Measurements from ENCODE around the gene PDGFRB. TPM values are rescaled to one million over a fixed set of nuclear protein-coding genes. Genes with fewer than 3 reads are reported as not detected.
"Not testable (repeated sequence)": the region's sequence is repeated elsewhere in the genome, so short reads cannot be mapped to it uniquely, and the experiment has no call there.

PDGFRB gene
- total RNA-seq, 1 donor = 531 TPM

GRCh38 chr5:150097152-150097551, 58.5 kb downstream of the PDGFRB start:
- Histone ChIP-seq H3K79me2 (ENCODE audit: insufficient read depth, low read length) (no peaks in the 10 kb centered on the region), H3K4me2 (ENCODE audit: insufficient read depth, low read length) (no peak overlapping the region), H3K4me3 (ENCODE audit: insufficient read depth, low read length) (no peak overlapping the region), H2AFZ (ENCODE audit: low read length) (no peak overlapping the region), H3K36me3 (ENCODE audit: insufficient read depth, low read length) (no peaks in the 10 kb centered on the region), H3K9me3 (ENCODE audit: low read depth, low read length) (no peaks in the 10 kb centered on the region), H3K27me3 (ENCODE audit: insufficient read depth, low read length) (no peaks in the 10 kb centered on the region), H3K4me1 (ENCODE audit: insufficient read depth, low read length) (no peaks in the 10 kb centered on the region), H4K20me1 (ENCODE audit: insufficient read depth, low read length) (no peaks in the 10 kb centered on the region), H3K27ac (ENCODE audit: low read depth, low read length) (no peak overlapping the region)
- DNase-seq (ENCODE audit: insufficient read length, low spot score, missing footprints) = no peak
- TF ChIP-seq, protein P1, sequence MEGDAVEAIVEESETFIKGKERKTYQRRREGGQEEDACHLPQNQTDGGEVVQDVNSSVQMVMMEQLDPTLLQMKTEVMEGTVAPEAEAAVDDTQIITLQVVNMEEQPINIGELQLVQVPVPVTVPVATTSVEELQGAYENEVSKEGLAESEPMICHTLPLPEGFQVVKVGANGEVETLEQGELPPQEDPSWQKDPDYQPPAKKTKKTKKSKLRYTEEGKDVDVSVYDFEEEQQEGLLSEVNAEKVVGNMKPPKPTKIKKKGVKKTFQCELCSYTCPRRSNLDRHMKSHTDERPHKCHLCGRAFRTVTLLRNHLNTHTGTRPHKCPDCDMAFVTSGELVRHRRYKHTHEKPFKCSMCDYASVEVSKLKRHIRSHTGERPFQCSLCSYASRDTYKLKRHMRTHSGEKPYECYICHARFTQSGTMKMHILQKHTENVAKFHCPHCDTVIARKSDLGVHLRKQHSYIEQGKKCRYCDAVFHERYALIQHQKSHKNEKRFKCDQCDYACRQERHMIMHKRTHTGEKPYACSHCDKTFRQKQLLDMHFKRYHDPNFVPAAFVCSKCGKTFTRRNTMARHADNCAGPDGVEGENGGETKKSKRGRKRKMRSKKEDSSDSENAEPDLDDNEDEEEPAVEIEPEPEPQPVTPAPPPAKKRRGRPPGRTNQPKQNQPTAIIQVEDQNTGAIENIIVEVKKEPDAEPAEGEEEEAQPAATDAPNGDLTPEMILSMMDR (IDR thresholded peaks at IDR 0.05; ENCODE audit: extremely low read depth, low read depth, low read length) = no peak

DNA sequence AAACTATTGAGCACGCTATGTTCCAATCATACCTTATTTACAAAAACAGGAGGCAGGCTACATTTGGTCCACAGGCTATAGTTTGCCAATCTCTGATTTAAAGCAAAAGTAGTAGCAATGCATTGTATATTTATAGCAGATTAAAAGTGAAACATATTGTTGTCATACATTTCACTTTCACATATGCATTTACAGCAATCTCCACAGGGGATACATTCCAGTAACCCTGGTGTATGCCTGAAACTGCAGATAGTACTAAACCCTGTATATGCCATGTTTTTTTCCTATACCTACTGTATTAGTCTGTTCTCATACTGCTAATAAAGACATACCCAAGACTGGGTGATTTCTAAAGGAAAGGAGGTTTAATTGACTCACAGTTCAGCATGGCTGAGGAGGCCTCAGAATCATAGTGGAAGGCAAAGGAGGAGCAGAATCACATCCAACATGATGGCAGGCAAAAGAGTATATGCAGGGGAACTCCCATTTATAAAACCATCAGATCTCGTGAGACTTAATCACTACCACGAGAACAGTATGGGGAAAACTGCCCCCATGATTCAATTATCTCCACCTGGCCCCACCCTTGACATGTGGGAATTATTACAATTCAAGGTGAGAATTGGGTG, 63.4 kb downstream of the PDGFRB start:
- Histone ChIP-seq H3K27me3 (ENCODE audit: insufficient read depth, low read length) (no peaks in the 10 kb centered on the region), H3K4me3 (ENCODE audit: insufficient read depth, low read length) (no peak overlapping the region), H3K27ac (ENCODE audit: low read depth, low read length) (no peak overlapping the region), H3K9me3 (ENCODE audit: low read depth, low read length) (no peaks in the 10 kb centered on the region), H3K79me2 (ENCODE audit: insufficient read depth, low read length) (no peaks in the 10 kb centered on the region), H3K36me3 (ENCODE audit: insufficient read depth, low read length) (no peaks in the 10 kb centered on the region), H4K20me1 (ENCODE audit: insufficient read depth, low read length) (no peaks in the 10 kb centered on the region), H2AFZ (ENCODE audit: low read length) (no peak overlapping the region), H3K4me2 (ENCODE audit: insufficient read depth, low read length) (no peak overlapping the region), H3K4me1 (ENCODE audit: insufficient read depth, low read length) (no peaks in the 10 kb centered on the region)
- TF ChIP-seq, protein P1 (IDR thresholded peaks at IDR 0.05; ENCODE audit: extremely low read depth, low read depth, low read length) = no peak
- no peak for DNase-seq (ENCODE audit: insufficient read length, low spot score, missing footprints)

DNA sequence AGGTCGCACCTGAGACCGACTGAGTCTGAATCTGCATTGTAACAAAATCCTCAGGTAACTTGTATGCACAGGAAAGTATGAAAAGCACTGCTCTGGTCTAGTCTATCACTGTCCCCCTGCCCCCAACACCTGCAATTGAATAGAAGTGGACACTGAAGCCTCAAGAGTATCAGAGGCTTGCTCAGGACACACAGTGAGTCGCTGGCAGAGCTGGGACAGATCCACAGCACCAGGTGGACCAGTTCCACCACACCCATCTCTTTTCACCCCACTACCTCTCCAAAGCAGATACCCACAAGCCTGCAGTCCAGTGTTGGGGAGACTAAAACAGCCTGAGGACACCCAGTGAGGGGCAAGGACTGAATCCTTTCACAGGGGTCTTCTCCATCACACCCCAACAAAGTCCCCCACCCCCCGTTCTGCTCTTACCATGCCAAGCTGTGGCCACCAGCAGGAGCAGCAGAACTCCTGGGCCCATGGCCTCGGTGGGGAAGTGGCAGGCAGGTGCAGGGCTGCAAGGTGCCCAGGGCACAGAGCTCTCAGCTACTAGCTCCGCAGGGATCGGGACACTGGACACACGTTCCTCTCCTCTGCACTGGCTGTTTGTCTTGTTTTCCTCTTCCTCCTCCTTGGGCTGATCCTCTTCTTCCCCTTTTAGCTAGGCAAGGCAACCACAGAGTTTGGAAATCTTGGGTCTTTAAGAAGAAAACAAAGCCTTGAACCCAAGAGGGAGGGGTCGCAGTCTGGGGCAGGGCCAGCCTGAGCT, 69.5 kb downstream of the PDGFRB start, which contains the start of gene CSF1R:
CSF1R (minus strand) TSS at position 605 of the 766 bp plus-strand sequence; CDS start at position 478, 127 bp downstream.
- Histone ChIP-seq H3K9me3 (ENCODE audit: low read depth, low read length) (no peaks in the 10 kb centered on the region), H3K79me2 (ENCODE audit: insufficient read depth, low read length) (no peaks in the 10 kb centered on the region), H3K4me3 (ENCODE audit: insufficient read depth, low read length) (no peak within 1 kb of the TSS), H2AFZ (ENCODE audit: low read length) (no peak within 1 kb of the TSS), H3K36me3 (ENCODE audit: insufficient read depth, low read length) (no peaks in the 10 kb centered on the region), H3K4me1 (ENCODE audit: insufficient read depth, low read length) (peaks cover 8% of the 10 kb centered on the region), H3K27me3 (ENCODE audit: insufficient read depth, low read length) (no peaks in the 10 kb centered on the region), H4K20me1 (ENCODE audit: insufficient read depth, low read length) (no peaks in the 10 kb centered on the region), H3K4me2 (ENCODE audit: insufficient read depth, low read length) (no peak within 1 kb of the TSS), H3K27ac (ENCODE audit: low read depth, low read length) (no peak within 1 kb of the TSS)
- no peak for DNase-seq (ENCODE audit: insufficient read length, low spot score, missing footprints)
- TF ChIP-seq, protein P1 (IDR thresholded peaks at IDR 0.05; ENCODE audit: extremely low read depth, low read depth, low read length) = no peak

- TF ChIP-seq, protein P1 (IDR thresholded peaks at IDR 0.05; ENCODE audit: extremely low read depth, low read depth, low read length) = no peak
- Histone ChIP-seq H3K27me3 (ENCODE audit: insufficient read depth, low read length) (no peaks in the 10 kb centered on the region), H3K36me3 (ENCODE audit: insufficient read depth, low read length) (no peaks in the 10 kb centered on the region), H2AFZ (ENCODE audit: low read length) (no peak overlapping the region), H3K4me2 (ENCODE audit: insufficient read depth, low read length) (no peak overlapping the region), H3K79me2 (ENCODE audit: insufficient read depth, low read length) (no peaks in the 10 kb centered on the region), H3K4me3 (ENCODE audit: insufficient read depth, low read length) (no peak overlapping the region), H3K27ac (ENCODE audit: low read depth, low read length) (no peak overlapping the region), H3K9me3 (ENCODE audit: low read depth, low read length) (no peaks in the 10 kb centered on the region), H3K4me1 (ENCODE audit: insufficient read depth, low read length) (peaks cover 8% of the 10 kb centered on the region), H4K20me1 (ENCODE audit: insufficient read depth, low read length) (no peaks in the 10 kb centered on the region)
- DNase-seq (ENCODE audit: insufficient read length, low spot score, missing footprints) = no peak
Observed at GRCh38 chr5:150085191-150085912, 70.3 kb downstream of the PDGFRB start.

GRCh38 chr5:150084754-150085153, 70.9 kb downstream of the PDGFRB start:
- not testable (repeated sequence) for H3K4me1 ChIP-seq (ENCODE audit: insufficient read depth, low read length); H2AFZ ChIP-seq (ENCODE audit: low read length); H4K20me1 ChIP-seq (ENCODE audit: insufficient read depth, low read length); H3K27ac ChIP-seq (ENCODE audit: low read depth, low read length); H3K9me3 ChIP-seq (ENCODE audit: low read depth, low read length); H3K27me3 ChIP-seq (ENCODE audit: insufficient read depth, low read length); H3K79me2 ChIP-seq (ENCODE audit: insufficient read depth, low read length); H3K4me3 ChIP-seq (ENCODE audit: insufficient read depth, low read length); H3K4me2 ChIP-seq (ENCODE audit: insufficient read depth, low read length); H3K36me3 ChIP-seq (ENCODE audit: insufficient read depth, low read length); DNase-seq (ENCODE audit: insufficient read length, low spot score, missing footprints)
